HG02588 (cell line): Measurements from ENCODE around the gene SELE.
"Not testable (repeated sequence)": the region's sequence is repeated elsewhere in the genome, so short reads cannot be mapped to it uniquely, and the experiment has no call there.

Source experiments
- ATAC-seq: cut with Tn5 transposase; IDR thresholded peaks from one replicate; pipeline ENCODE4 v1.9.1; 2021; ENCODE audit warnings: mild to moderate bottlenecking, moderate library complexity; ENCODE audit not compliant: unreplicated experiment

Gene SELE

DNA sequence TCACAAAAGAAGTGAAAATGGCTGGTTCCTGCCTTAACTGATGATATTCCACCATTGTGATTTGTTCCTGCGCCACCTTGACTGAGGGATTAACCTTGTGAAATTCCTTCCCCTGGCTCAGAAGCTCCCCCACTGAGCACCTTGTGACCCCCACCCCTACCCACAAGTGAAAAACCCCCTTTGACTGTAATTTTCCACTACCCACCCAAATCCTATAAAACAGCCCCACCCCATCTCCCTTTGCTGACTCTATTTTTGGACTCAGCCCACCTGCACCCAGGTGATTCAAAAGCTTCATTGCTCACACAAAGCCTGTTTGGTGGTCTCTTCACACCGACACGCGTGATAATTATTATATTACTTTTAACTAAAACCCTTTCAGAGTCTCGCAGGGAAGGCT is 45.5 kb downstream of the SELE start:
- ATAC-seq = not testable (repeated sequence)

DNA sequence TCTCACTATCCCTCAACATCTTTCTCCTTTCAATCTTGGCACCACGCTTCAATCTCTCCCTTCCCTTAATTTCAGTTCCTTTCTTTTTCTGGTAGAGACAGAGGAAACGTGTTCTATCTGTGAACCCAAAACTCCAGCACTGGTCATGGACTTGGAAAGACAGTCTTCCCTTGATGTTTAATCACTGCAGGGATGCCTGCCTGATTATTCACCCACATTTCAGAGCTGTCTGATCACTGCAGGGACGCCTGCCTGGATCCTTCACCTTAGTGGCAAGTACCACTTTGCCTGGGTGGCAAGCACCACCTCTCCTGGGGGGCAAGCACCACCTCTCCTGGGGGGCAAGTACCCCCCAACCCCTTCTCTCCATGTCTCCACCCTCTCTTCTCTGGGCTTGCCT is 50.2 kb downstream of the SELE start:
- ATAC-seq = no peak

- not testable (repeated sequence) for ATAC-seq
Observed at GRCh38 chr1:169683168-169683567, 50.7 kb downstream of the SELE start.

DNA sequence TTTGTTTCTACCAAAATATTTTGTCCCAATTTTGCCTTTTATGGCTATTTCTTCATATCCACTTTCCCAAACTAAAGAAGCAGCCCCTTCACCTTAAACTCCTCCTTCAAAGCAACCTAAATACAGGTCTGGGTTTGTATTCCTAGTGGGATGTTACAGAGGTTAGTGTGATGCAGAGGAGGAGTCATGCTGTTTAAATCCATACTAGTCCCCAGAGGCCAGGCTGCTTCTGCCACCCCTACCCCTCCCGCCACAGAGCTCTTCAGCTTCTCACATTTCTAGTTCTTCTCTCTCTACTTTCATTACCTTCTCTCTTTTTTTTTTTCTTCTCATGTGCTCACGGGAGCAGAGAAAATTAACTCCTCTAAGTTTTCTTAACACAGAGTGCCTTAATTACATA is 51.8 kb downstream of the SELE start:
- ATAC-seq = no peak

- ATAC-seq = peak; percentile 29
Observed at GRCh38 chr1:169681140-169681539, 52.7 kb downstream of the SELE start.

GRCh38 chr1:169680377-169681019 is 53.4 kb downstream of the SELE start:
- peak; percentile 73 for ATAC-seq

DNA sequence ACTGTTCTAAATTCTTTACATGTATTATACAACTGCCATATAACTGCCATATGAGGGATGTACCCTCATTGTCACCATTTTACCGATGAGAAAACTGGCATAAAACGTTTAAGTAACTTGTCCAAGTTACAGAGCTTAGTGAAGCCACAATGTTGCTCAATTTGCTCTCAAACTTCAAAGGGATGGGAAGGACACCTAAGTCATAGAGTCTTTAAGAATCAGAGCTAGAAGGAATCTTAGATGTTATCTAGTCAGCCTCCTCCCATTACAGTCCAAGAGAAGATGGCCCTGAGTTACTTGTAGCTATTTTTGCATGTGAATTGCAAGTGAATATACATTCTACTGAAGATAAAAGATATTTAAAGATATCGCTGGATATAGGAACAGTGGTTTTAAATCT is 54.2 kb downstream of the SELE start:
- ATAC-seq = no peak

DNA sequence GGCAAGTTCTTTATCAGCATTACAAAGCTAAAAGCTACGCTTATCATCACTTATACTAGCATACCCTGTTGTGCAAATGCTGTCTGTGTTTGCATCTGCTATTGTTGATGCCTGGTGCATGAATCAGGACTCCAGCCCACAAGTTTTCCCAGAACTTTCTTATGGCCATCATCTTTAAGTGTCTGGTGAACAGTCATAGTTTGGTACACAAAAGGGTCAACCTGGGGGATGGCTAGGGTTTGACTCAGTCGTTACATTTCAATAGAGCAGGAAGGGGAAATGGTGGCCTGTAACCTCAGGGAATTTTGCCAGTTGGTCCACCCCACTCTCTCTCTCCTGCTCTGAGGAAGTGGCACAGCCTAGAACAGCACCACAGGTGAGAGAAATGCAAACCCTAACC is 57.9 kb downstream of the SELE start:
- no peak for ATAC-seq
